WERI-Rb-1 (cell line): Measurements from ENCODE around the gene DYRK3.

Source experiments
- DNase-seq: peaks from one replicate; pipeline ENCODE4 v3.0.0-alpha.2; 2020
- H3K27ac ChIP-seq: fragments of 250-450 bp; sonication (Bioruptor Pico); 2 replicates; pipeline ENCODE4 v1.5.1; 2020; ENCODE audit warnings: mild to moderate bottlenecking, moderate library complexity
- H3K27me3 ChIP-seq: fragments of 250-450 bp; sonication (Bioruptor Pico); 2 replicates; pipeline ENCODE4 v1.5.1; 2021; ENCODE audit warnings: mild to moderate bottlenecking, low read depth, moderate library complexity; ENCODE audit not compliant: insufficient read depth, severe bottlenecking
- H3K36me3 ChIP-seq: fragments of 250-450 bp; sonication (Bioruptor Pico); 2 replicates; pipeline ENCODE4 v1.5.1; 2020; ENCODE audit warnings: mild to moderate bottlenecking, moderate library complexity
- H3K4me3 ChIP-seq: 2 replicates; pipeline ENCODE4 v1.5.1; 2011; ENCODE audit warnings: low read depth, mild to moderate bottlenecking, control low read depth, low read length
- H3K9me3 ChIP-seq: fragments of 250-450 bp; sonication (Bioruptor Pico); 2 replicates; pipeline ENCODE4 v1.5.1; 2021; ENCODE audit warnings: mild to moderate bottlenecking, moderate library complexity; ENCODE audit not compliant: severe bottlenecking
- TF ChIP-seq, protein P1 (sequence below): IDR thresholded peaks from 2 replicates; pipeline ENCODE4 v1.5.1; 2011; ENCODE audit warnings: low read depth, mild to moderate bottlenecking, control low read depth, inconsistent platforms, low read length

DYRK3 gene

GRCh38 chr1:206678490-206678889 lies 43.2 kb downstream of the DYRK3 start:
- TF ChIP-seq, protein P1, sequence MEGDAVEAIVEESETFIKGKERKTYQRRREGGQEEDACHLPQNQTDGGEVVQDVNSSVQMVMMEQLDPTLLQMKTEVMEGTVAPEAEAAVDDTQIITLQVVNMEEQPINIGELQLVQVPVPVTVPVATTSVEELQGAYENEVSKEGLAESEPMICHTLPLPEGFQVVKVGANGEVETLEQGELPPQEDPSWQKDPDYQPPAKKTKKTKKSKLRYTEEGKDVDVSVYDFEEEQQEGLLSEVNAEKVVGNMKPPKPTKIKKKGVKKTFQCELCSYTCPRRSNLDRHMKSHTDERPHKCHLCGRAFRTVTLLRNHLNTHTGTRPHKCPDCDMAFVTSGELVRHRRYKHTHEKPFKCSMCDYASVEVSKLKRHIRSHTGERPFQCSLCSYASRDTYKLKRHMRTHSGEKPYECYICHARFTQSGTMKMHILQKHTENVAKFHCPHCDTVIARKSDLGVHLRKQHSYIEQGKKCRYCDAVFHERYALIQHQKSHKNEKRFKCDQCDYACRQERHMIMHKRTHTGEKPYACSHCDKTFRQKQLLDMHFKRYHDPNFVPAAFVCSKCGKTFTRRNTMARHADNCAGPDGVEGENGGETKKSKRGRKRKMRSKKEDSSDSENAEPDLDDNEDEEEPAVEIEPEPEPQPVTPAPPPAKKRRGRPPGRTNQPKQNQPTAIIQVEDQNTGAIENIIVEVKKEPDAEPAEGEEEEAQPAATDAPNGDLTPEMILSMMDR: no peak
- no peak overlapping the region for H3K27ac ChIP-seq
- no peaks in the 10 kb centered on the region for H3K9me3 ChIP-seq
- no peak for DNase-seq
- H3K27me3 ChIP-seq: no peaks in the 10 kb centered on the region
- no peak overlapping the region for H3K4me3 ChIP-seq
- H3K36me3 ChIP-seq: no peaks in the 10 kb centered on the region

- DNase-seq: no peak
- Histone ChIP-seq H3K27ac (no peak overlapping the region), H3K27me3 (no peaks in the 10 kb centered on the region), H3K4me3 (no peak overlapping the region), H3K36me3 (no peaks in the 10 kb centered on the region), H3K9me3 (no peaks in the 10 kb centered on the region)
- TF ChIP-seq, protein P1: no peak
Measured at GRCh38 chr1:206679738-206680211, 44.4 kb downstream of the DYRK3 start.

DNA sequence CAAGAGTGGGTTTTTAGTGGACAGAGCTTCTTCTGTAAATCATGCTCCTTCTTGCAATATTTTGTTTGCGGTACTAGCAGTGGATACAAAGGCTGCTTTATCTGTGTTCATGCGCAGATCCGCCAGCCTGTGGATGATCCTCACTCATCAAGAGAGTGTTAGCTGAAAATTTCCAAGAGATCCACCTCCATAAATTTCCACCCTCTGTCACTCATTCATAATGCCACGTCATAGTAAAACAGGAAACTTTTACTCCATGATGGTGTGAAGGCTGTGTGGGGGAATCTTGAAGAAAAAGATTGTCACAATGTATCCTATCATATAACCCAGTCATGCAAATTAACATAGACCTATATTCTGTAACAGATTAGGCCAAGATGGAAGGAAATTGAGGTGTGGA lies 44.9 kb downstream of the DYRK3 start:
- TF ChIP-seq, protein P1: no peak
- no peak overlapping the region for H3K27ac ChIP-seq
- DNase-seq: no peak

GRCh38 chr1:206681359-206681758 lies 46.0 kb downstream of the DYRK3 start:
- TF ChIP-seq, protein P1: no peak
- Histone ChIP-seq H3K4me3 (no peak overlapping the region), H3K27ac (no peak overlapping the region), H3K27me3 (no peaks in the 10 kb centered on the region), H3K9me3 (no peaks in the 10 kb centered on the region), H3K36me3 (0 out of 2 replicates have a peak, but pooled peaks cover 5% of the 10 kb centered on the region)
- no peak for DNase-seq

More for the DNA sequence above, 44.9 kb downstream of the DYRK3 start:
- no peak overlapping the region for H3K4me3 ChIP-seq
- H3K27me3 ChIP-seq: no peaks in the 10 kb centered on the region
- H3K9me3 ChIP-seq: no peaks in the 10 kb centered on the region
- no peaks in the 10 kb centered on the region for H3K36me3 ChIP-seq

- Histone ChIP-seq H3K4me3 (no peak overlapping the region), H3K27ac (no peak overlapping the region), H3K27me3 (no peaks in the 10 kb centered on the region), H3K36me3 (peaks cover 5% of the 10 kb centered on the region; the same call in 1 of the 2 replicates), H3K9me3 (no peaks in the 10 kb centered on the region)
- TF ChIP-seq, protein P1: no peak
- no peak for DNase-seq
Measured at GRCh38 chr1:206682111-206682510, 46.8 kb downstream of the DYRK3 start.

DNA sequence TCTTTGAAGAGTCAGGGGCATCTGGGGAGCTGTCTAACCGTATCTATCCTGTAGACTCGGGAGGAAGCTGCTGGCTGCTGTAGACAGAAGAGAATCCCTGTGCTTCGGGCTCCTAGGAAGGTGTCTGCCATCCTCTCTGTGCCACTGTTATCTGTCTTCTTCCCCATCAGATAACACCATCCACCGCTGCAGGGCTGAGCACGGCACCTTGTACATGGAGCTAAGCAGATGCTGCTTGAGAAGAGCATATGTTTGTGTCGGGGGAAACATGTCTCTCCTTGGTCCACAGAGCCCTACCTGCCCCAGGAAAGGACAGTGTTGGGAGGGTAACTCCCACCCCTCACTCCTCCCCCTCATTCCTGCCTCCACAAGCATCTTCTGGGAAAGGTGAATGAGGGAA lies 48.0 kb downstream of the DYRK3 start:
- H3K36me3 ChIP-seq: peaks cover 17% of the 10 kb centered on the region; the same call in 1 of the 2 replicates
- H3K9me3 ChIP-seq: no peaks in the 10 kb centered on the region
- H3K4me3 ChIP-seq: no peak overlapping the region
- TF ChIP-seq, protein P1: no peak
- H3K27me3 ChIP-seq: no peaks in the 10 kb centered on the region
- H3K27ac ChIP-seq: no peak overlapping the region
- no peak for DNase-seq
